Activated T-helper 2 cell treated with anti-CD3 and anti-CD28 coated beads, Interferon-gamma antibody, Interleukin-2, Interleukin-4, amounts not matched to agents 10 μg/mL and 5 μg/mL and 100 μg/mL, durations not matched to agents 14 hours and 24 hours and 36 hours (primary cell): ENCODE results near the gene VSTM2B. TPM values are rescaled to one million over a fixed set of nuclear protein-coding genes. Genes with fewer than 3 reads are reported as not detected.

Experiments used
- DNase-seq: peaks from one replicate; pipeline ENCODE4 v3.0.0; 2021; ENCODE audit warnings: low spot score
- H3K27ac Mint-ChIP-seq: one replicate; pipeline ENCODE4 v1.8.0; 2021; ENCODE audit warnings: mixed read lengths
- H3K27me3 Mint-ChIP-seq: one replicate; pipeline ENCODE4 v1.8.0; 2021; ENCODE audit warnings: low read depth, mixed read lengths
- H3K36me3 Mint-ChIP-seq: one replicate; pipeline ENCODE4 v1.8.0; 2021; ENCODE audit warnings: low read depth, mixed read lengths
- H3K4me1 Mint-ChIP-seq: one replicate; pipeline ENCODE4 v1.8.0; 2021; ENCODE audit warnings: low read depth, mixed read lengths
- H3K4me3 Mint-ChIP-seq: one replicate; pipeline ENCODE4 v1.8.0; 2021; ENCODE audit warnings: low read depth, mild to moderate bottlenecking, moderate library complexity, mixed read lengths
- H3K9me3 Mint-ChIP-seq: one replicate; pipeline ENCODE4 v1.8.0; 2021; ENCODE audit warnings: mixed read lengths
- intact Hi-C: fragments of 100-400 bp; cut with micrococcal nuclease; formaldehyde crosslinking; loops from one replicate; pipeline ENCODE4 v1.15.1; 2023
- total RNA-seq: library from RNA; stranded (reverse); gene quantifications from 2 replicates; pipeline ENCODE4 v1.2.3, GENCODE V29; 2022

VSTM2B gene
- not detected in 2 replicates for total RNA-seq

GRCh38 chr19:29525901-29526729 is at the start of gene VSTM2B:
Gene VSTM2B, plus strand, starts transcription at chr19:29525994. Its CDS starts 590 bp downstream, at chr19:29526584.
- Mint-ChIP-seq H3K27ac (no peak within 1 kb of the TSS), H3K4me3 (peak within 1 kb of the TSS; percentile 21)

GRCh38 chr19:29476528-29476927 is 49.3 kb upstream of the VSTM2B start:
- no peak overlapping the region for H3K27ac Mint-ChIP-seq
- intact Hi-C loops, result no loop called here
- H3K4me3 Mint-ChIP-seq, result no peak overlapping the region
- peaks cover 2% of the 10 kb centered on the region for H3K36me3 Mint-ChIP-seq
- no peak for DNase-seq
- peaks cover 2% of the 10 kb centered on the region for H3K27me3 Mint-ChIP-seq
- no peaks in the 10 kb centered on the region for H3K4me1 Mint-ChIP-seq
- peaks cover 9% of the 10 kb centered on the region for H3K9me3 Mint-ChIP-seq

More at GRCh38 chr19:29525901-29526729, at the start of gene VSTM2B:
- Mint-ChIP-seq H3K4me1 (peaks cover 18% of the 10 kb centered on the region), H3K27me3 (peaks cover 54% of the 10 kb centered on the region), H3K9me3 (no peaks in the 10 kb centered on the region), H3K36me3 (no peaks in the 10 kb centered on the region)
- intact Hi-C loops, result loop anchor here (5.0 to 10.0 kb wide), 6 partner anchors 59 to 1821 kb away; partner anchors contain the start of genes POP4 and TSHZ3
- no peak for DNase-seq

GRCh38 chr19:29477831-29478577 is 47.8 kb upstream of the VSTM2B start:
- Mint-ChIP-seq H3K27me3 (peaks cover 2% of the 10 kb centered on the region), H3K36me3 (peaks cover 2% of the 10 kb centered on the region), H3K4me3 (no peak overlapping the region), H3K27ac (no peak overlapping the region), H3K4me1 (no peaks in the 10 kb centered on the region), H3K9me3 (peaks cover 12% of the 10 kb centered on the region)
- no peak for DNase-seq
- intact Hi-C loops, result no loop called here

GRCh38 chr19:29478578-29479565 is 46.9 kb upstream of the VSTM2B start:
- Mint-ChIP-seq H3K36me3 (peaks cover 2% of the 10 kb centered on the region), H3K27ac (no peak overlapping the region), H3K27me3 (peaks cover 2% of the 10 kb centered on the region), H3K4me3 (no peak overlapping the region), H3K4me1 (no peaks in the 10 kb centered on the region), H3K9me3 (peaks cover 12% of the 10 kb centered on the region)
- intact Hi-C loops, result no loop called here
- DNase-seq, result no peak

- Mint-ChIP-seq H3K27me3 (peaks cover under 1% of the 10 kb centered on the region), H3K27ac (no peak overlapping the region), H3K4me3 (no peak overlapping the region), H3K9me3 (peaks cover 12% of the 10 kb centered on the region), H3K36me3 (peaks cover 2% of the 10 kb centered on the region), H3K4me1 (no peaks in the 10 kb centered on the region)
- intact Hi-C loops, result no loop called here
- DNase-seq, result no peak
These were observed 45.9 kb upstream of the VSTM2B start for GRCh38 chr19:29479941-29480340.

GRCh38 chr19:29480507-29480906 is 45.3 kb upstream of the VSTM2B start:
- no peaks in the 10 kb centered on the region for H3K27me3 Mint-ChIP-seq
- H3K4me3 Mint-ChIP-seq, result no peak overlapping the region
- peaks cover 12% of the 10 kb centered on the region for H3K9me3 Mint-ChIP-seq
- no peaks in the 10 kb centered on the region for H3K4me1 Mint-ChIP-seq
- no peak overlapping the region for H3K27ac Mint-ChIP-seq
- DNase-seq, result no peak
- intact Hi-C loops, result no loop called here
- peaks cover 2% of the 10 kb centered on the region for H3K36me3 Mint-ChIP-seq

- no peak for DNase-seq
- Mint-ChIP-seq H3K27me3 (no peaks in the 10 kb centered on the region), H3K4me3 (no peak overlapping the region), H3K36me3 (peaks cover 2% of the 10 kb centered on the region), H3K27ac (no peak overlapping the region), H3K9me3 (peaks cover 12% of the 10 kb centered on the region), H3K4me1 (no peaks in the 10 kb centered on the region)
- intact Hi-C loops, result no loop called here
These were observed 42.7 kb upstream of the VSTM2B start for GRCh38 chr19:29482855-29483640.

GRCh38 chr19:29483641-29483920 is 42.2 kb upstream of the VSTM2B start:
- Mint-ChIP-seq H3K4me1 (no peaks in the 10 kb centered on the region), H3K9me3 (peaks cover 12% of the 10 kb centered on the region), H3K36me3 (peaks cover 2% of the 10 kb centered on the region), H3K27ac (no peak overlapping the region), H3K27me3 (no peaks in the 10 kb centered on the region), H3K4me3 (no peak overlapping the region)
- intact Hi-C loops, result no loop called here
- DNase-seq, result no peak

GRCh38 chr19:29483944-29484581 is 41.7 kb upstream of the VSTM2B start:
- intact Hi-C loops, result no loop called here
- Mint-ChIP-seq H3K27me3 (no peaks in the 10 kb centered on the region), H3K4me1 (no peaks in the 10 kb centered on the region)

GRCh38 chr19:29484876-29485275 is 40.9 kb upstream of the VSTM2B start:
- DNase-seq, result no peak
- intact Hi-C loops, result no loop called here
- H3K36me3 Mint-ChIP-seq, result peaks cover 2% of the 10 kb centered on the region

More at GRCh38 chr19:29483944-29484581, 41.7 kb upstream of the VSTM2B start:
- no peak for DNase-seq
- Mint-ChIP-seq H3K36me3 (peaks cover 2% of the 10 kb centered on the region), H3K9me3 (peaks cover 12% of the 10 kb centered on the region), H3K27ac (no peak overlapping the region), H3K4me3 (no peak overlapping the region)

GRCh38 chr19:29485293-29485692 is 40.5 kb upstream of the VSTM2B start:
- DNase-seq, result no peak
- Mint-ChIP-seq H3K36me3 (peaks cover 2% of the 10 kb centered on the region), H3K4me3 (no peak overlapping the region), H3K4me1 (no peaks in the 10 kb centered on the region), H3K9me3 (peaks cover 12% of the 10 kb centered on the region), H3K27ac (no peak overlapping the region), H3K27me3 (no peaks in the 10 kb centered on the region)
- intact Hi-C loops, result no loop called here

More at GRCh38 chr19:29484876-29485275, 40.9 kb upstream of the VSTM2B start:
- H3K9me3 Mint-ChIP-seq, result peaks cover 12% of the 10 kb centered on the region
- H3K27ac Mint-ChIP-seq, result no peak overlapping the region
- no peaks in the 10 kb centered on the region for H3K4me1 Mint-ChIP-seq
- no peaks in the 10 kb centered on the region for H3K27me3 Mint-ChIP-seq
- H3K4me3 Mint-ChIP-seq, result no peak overlapping the region
